ENCODE results near the gene ZNF175. TPM values are rescaled to one million over a fixed set of nuclear protein-coding genes. Genes with fewer than 3 reads are reported as not detected.

Gene ZNF175
- total RNA-seq, 1 experiment from 2014 or later, result 5.1 TPM

- no peak for DNase-seq (ENCODE audit: low spot score)
Measured at GRCh38 chr19:51589511-51589910, 18.4 kb downstream of the ZNF175 start.

DNA sequence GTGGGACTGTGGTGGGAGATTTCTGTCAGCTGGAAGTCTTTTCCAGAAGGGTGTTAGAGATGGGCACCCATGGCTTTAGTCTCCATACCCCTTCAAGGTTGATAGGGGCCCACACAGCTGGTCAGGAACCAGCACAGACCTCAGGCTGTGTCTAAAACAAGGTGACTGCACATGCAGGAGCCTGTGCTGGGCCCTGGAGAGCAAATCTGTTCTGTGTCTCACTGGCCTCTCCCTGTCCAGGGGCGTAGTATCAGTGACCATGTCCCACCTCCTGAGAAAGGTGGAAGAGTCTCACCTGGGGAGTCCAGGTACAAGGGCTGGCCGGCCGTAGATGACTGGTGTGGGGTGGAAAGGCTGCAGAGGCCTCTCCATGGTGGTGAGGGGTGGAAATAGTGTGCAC lies 19.4 kb downstream of the ZNF175 start:
- no peak for DNase-seq (ENCODE audit: low spot score)

- DNase-seq (ENCODE audit: low spot score), result no peak
Measured at GRCh38 chr19:51592521-51592920, 21.4 kb downstream of the ZNF175 start.

DNA sequence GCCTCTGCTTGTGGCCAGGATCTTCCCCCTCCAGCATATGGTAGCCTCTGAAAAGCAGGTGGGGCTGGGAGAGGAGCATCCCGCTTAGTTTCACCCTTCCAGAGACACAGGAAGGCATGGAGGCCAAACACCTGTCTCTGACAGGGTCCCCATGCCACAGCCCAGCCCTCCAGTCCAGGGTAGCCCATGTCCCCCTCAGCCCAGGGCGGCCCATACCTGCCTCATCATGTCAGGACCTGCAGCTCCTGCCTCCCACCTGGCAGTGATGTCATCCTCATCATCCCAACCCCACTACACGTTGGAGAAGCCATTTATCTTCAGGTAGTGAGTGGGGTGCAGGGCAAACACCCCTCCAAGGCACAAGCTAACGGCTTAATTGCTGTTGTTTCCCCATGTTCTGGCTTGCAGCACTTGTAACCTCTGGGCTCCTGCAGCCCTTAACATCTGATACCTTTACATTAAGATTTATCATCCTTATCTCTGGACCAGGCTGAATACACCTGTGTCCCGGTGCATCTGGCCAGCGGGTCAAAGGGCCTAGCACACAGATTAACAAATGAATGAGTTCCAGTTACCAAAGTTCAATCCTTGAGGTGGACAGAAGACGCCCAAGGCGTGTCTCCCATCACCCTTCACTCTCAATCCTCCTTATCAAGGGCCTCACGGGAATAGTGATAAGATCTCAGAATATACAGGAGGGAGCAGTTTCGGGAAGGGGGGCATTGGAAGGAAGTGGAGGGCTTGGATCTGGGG lies 22.2 kb downstream of the ZNF175 start:
- DNase-seq (ENCODE audit: low spot score), result no peak

DNA sequence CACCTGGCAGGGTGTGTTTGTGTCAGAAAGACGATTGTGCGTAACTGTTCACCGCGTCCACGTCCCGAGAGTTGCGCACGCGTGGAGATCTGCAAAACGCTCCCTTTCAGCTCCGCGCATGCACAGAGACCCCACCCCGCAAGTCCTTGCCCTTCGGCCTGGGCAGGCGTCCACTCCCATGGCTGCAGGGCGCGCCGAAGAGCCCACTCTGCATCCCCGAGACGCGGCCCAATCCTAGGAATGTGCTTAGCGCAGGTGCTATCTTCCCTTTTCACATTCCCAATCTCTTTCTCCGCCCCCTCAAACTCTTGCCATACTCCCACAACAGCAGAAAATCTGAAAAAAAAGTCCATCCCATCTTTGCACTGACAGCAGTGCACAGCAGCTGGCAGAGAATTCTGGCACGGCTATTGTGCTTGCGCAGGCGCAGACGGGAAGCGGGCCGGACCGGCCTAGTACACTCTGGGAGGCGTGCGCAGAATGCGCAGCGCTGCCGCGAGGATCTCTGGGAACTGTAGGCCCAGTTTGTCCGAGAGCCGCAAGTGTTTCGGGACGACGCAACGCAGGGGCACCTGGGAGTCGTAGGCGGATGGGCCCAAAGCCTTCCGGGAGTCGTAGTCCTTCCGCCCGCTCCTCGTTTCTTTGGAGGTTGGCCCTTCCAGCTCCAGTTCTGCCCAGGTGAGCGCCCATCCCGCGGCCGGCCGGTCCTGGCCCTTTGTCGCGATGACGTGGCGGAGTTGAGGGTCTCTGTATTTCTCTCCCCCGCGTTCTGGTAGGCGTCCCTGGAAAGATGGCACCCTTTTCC lies 23.1 kb downstream of the ZNF175 start:
- DNase-seq (ENCODE audit: low spot score), result peak; percentile 99

DNA sequence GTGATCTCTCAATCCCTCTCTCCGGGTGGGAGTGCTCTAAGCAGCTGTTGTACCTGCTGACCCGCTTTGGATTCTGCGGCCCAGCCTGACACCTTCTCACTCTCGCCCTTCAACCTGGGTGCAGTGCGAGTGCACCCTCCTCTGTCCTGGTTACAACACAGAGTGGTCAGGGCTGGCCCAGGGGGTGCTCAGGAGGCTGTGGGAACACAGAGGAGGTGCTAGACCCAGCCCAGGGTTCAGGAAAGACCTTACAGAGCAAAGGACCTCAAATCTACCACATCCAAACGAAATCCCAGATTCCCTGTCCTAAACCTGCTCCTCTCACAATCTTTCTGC lies 23.7 kb downstream of the ZNF175 start:
- DNase-seq (ENCODE audit: low spot score), result no peak

DNA sequence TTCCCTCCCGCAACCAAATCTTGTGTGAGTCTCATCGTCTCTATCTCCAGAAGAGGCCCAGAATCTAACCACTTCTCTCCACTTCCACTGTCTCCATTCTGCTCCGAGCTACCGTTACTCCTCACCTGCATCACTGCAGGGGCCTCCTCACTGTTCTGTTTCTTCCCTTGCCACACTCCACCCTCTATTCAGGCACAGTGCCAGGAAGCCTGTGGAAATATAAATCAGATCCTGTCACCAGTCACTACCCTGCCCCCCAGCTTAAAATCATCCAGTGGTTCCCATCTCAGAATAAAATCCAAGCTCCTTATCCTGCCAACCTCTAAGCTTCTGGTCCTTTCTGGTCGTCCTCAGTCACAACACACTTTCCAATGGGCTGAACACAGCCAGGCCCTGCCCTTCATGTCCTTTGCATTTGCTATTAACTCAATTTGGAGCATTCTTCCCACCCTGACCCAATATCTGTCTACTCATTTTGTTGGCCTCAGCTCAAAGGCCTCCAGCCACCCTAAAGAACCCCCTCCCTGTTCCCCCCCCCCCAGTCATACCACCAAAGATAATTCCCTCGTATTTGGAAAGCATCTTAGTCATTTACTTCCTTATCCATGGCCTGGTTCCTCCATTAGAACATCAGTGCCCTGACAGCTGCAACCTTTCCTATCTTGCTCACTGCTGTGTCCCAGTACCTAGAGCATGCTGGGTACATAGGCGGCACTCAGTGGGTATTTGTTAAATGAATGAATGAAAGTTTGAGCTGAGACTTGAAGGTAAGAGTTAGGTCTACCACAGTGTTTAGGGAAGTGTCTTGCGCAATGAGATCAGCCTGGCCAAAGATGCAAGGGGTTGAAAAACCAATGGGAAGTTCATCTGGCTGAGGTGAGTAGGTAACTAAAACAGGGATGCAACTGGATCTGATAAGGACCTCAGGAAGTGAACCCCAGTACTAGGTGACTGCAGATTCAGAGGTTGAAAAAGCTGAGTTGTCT lies 24.4 kb downstream of the ZNF175 start:
- DNase-seq (ENCODE audit: low spot score), result no peak

DNA sequence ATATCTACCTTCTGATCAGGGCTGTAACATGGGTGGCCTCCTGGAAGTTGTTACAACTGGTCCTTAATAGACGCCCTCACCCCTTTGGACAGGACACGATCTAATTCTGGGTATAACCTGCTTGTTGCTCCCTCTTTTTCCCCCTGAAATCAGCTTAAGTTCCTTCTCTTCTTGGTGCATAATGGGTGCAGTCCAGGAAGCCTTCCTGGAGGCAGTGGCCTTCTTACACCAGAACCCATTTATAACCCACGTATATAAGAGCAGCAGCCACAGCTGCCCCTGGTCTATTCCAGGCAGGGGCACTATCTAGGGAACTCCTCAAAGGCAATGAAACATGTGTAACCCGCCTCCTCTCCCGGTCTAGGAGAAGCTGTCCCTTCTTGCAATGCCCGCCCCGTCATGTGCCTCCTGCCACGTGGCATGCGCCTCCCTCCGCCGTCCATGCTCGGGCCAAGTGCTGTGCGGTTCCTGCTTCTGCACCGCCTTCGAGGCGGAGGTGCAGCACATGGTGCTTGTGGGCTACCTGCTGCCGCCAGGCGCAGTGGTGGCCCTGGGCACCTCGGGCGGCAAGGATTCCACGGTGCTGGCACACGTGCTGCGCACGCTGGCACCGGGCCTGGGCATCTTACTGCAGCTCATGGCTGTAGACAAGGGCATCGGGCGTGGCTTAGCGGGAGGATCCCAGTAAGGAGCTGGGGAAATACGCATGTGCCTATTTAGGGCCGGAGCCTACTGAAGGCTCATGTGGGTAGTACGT lies 27.3 kb downstream of the ZNF175 start:
- DNase-seq (ENCODE audit: low spot score), result no peak

DNA sequence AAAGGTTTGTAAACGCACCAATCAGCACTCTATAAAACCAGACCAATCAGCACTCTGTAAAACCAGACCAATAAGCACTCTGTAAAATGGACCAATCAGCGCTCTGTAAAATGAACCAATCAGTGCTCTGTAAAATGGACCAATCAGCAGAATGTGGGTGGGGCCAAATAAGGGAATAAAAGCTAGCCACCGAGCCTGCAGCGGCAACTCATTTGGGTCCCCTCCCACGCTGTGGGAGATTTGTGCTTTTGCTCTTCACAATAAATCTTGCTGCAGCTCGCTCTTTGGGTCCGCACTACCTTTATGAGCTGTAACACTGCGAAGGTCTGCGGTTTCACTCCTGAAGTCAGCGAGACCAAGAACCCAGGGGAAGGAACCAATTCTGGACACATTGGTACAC lies 28.0 kb downstream of the ZNF175 start:
- no peak for DNase-seq (ENCODE audit: low spot score)

DNA sequence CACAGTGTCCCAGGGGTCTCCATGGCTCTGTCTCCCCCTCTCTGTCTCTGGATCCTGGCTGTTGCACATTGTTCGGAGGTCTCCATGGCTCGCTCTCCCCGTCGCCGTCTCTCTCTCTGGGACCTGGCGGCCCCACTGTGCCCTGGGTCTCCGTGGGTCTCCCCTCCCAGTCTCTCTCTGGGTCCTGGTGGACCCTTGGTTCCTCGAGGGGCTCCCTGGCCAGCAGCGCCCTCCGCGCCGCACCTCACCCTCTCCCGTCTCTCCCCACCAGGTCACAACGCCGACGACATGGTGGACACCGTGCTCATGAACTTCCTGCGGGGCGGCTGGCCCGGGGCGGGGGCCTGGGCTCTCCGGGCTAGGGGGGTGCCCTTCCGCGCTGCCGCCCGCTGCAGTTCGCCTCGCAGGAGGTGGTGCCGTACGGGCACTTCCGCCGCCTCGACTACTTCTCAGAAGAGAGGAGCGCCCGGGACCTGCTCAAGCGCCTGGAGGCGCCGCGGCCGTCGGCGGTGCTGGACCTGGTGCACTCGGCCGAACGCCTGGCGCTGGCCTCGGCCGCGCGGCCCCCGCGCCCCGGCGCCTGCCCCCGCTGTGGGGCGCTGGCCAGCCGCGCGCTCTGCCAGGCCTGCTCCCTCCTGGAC lies 30.0 kb downstream of the ZNF175 start:
- no peak for DNase-seq (ENCODE audit: low spot score)

- DNase-seq (ENCODE audit: low spot score), result no peak
Measured at GRCh38 chr19:51602189-51602854, 31.2 kb downstream of the ZNF175 start.

- DNase-seq (ENCODE audit: low spot score), result no peak
Measured at GRCh38 chr19:51607077-51607476, 36.0 kb downstream of the ZNF175 start.

- peak; percentile 72 for DNase-seq (ENCODE audit: low spot score)
Measured at GRCh38 chr19:51607920-51608562, 37.0 kb downstream of the ZNF175 start.

DNA sequence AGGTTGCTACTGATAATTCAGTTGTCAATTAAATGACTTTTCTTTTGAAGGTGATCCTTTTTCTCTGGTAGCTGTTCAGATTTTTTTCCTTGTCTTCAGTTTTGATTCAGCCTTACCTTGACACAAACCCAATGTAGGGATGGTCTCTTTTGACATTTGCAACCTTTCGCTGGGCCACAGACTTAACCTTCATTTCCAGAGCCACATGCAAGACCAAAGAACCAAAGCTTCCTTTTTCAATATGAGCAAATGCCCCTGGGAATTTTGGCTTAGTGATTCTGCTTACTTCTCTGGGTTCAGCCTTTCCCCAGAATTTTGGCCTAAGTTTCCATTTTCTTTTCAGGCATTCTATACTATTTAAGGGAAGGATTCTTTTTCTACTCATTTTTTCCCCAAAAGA lies 39.5 kb downstream of the ZNF175 start:
- no peak for DNase-seq (ENCODE audit: low spot score)

GRCh38 chr19:51614789-51615188 lies 43.7 kb downstream of the ZNF175 start:
- no peak for DNase-seq (ENCODE audit: low spot score)

DNA sequence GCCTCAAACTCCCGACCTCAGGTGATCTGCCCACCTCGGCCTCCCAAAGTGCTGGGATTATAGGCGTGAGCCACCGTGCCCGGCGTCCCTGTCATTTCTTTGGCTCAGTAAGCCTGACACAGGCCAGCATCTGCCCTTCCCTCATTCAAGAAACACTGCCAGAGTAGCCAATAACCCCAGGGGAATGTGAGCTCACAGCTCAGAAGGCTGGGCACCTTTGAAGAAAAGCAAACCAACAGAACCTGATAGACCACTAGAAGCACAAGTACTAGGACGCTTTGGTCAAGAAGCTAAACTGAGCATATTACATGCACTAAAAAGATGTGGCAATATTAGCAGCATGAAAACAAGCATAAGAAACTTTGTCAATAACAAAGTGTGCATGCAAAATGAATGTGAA lies 44.9 kb downstream of the ZNF175 start:
- DNase-seq (ENCODE audit: low spot score), result no peak

GRCh38 chr19:51621178-51621577 lies 50.1 kb downstream of the ZNF175 start:
- no peak for DNase-seq (ENCODE audit: low spot score)

- no peak for DNase-seq (ENCODE audit: low spot score)
Measured at GRCh38 chr19:51626675-51627074, 55.6 kb downstream of the ZNF175 start.

DNA sequence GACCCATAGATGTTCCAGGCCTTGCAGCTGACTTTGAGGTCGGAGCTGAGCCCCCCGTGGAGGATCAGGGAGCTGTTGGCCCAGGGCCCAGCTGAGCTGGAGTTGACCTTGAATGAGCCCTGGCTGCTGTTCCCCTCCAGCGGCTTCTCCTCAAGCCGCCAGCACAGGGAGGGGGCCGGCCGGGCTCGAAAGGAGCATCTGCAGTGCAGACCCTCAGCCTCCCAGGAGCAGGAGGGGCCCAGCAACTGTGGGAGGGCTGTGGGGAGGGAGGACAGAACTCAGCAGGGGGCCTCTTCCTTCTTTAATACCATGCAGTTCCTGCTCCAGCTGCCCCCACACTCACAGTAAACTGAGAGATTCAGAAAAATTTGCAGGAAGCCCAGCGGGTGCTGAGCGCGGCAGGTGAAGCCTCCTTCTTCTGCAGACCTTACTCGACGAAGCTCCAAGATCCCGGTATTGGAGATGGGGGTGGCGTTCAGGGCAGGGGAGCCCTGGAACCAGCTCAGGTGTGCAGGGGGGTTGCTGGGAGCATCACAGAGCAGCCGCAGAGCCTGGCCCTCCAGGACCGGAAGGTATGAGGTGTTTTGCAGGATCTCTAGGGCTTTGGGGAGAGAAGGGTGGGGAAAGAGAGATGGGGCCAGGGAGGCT lies 56.5 kb downstream of the ZNF175 start:
- DNase-seq (ENCODE audit: low spot score), result no peak
